Upper lobe of left lung (tissue), 6 donors: ENCODE results near the gene ATP11A. TPM values are rescaled to one million over a fixed set of nuclear protein-coding genes. Genes with fewer than 3 reads are reported as not detected.

Source experiments
- ATAC-seq, 2 donors: fragments of 200-7000 bp; cut with Tn5 transposase; one replicate each; pipeline ENCODE4 v1.9.1; 2022; ENCODE audit warnings: mild to moderate bottlenecking in 2 of 2, moderate library complexity in 2 of 2; ENCODE audit not compliant: low FRiP score in 2 of 2
- DNase-seq, 2 donors: peaks; one replicate each; pipeline ENCODE4 v3.0.0-alpha.2; 2019 to 2020
- H3K27ac ChIP-seq, 4 donors: fragments of 200-600 bp; sonication (generic); one replicate each; pipeline ENCODE4 v1.5.1; 2016 to 2019
- H3K27me3 ChIP-seq, 4 donors: fragments of 200-600 bp; sonication (generic); one replicate each; pipeline ENCODE4 v1.5.1; 2017 to 2019
- H3K36me3 ChIP-seq, 4 donors: fragments of 200-600 bp; sonication (generic); one replicate each; pipeline ENCODE4 v1.5.1; 2016 to 2019
- H3K4me1 ChIP-seq, 4 donors: fragments of 200-600 bp; sonication (generic); one replicate each; pipeline ENCODE4 v1.5.1; 2018 to 2019
- H3K4me3 ChIP-seq, 4 donors: fragments of 200-600 bp; sonication (generic); one replicate each; pipeline ENCODE4 v1.5.1; 2017 to 2019; ENCODE audit warnings: mild to moderate bottlenecking in 2 of 4, moderate library complexity in 1 of 4
- H3K9me3 ChIP-seq, 4 donors: fragments of 200-600 bp; sonication (generic); one replicate each; pipeline ENCODE4 v1.5.1; 2018 to 2019
- CTCF ChIP-seq, 6 experiments: fragments of 450-650 bp in 4 of 6; fragments of 200-600 bp in 2 of 6; sonication (generic) in 2 of 6; IDR thresholded peaks; one replicate each; pipeline ENCODE4 v1.5.1; 2016 to 2019; ENCODE audit warnings: antibody characterized with exemption in 6 of 6
- EP300 ChIP-seq, 4 donors: sonication (generic); formaldehyde crosslinking; IDR thresholded peaks; one replicate each; pipeline ENCODE4 v1.5.1; 2017; ENCODE audit warnings: antibody characterized with exemption in 4 of 4, control low read depth in 2 of 4
- POLR2A ChIP-seq, 4 donors: fragments of 450-650 bp; IDR thresholded peaks; one replicate each; pipeline ENCODE4 v1.5.1; 2016 to 2017; ENCODE audit warnings: antibody characterized with exemption in 4 of 4, mild to moderate bottlenecking in 2 of 4
- POLR2AphosphoS5 ChIP-seq, 2 donors: sonication (generic); formaldehyde crosslinking; IDR thresholded peaks; one replicate each; pipeline ENCODE4 v1.5.1; 2017; ENCODE audit warnings: antibody characterized with exemption in 2 of 2
- WGBS, 2 donors: methylation state at CpG; one replicate each; pipeline ENCODE4 v1.1.5; 2017 to 2018; 5-methylcytosine and 5-hydroxymethylcytosine counted together
- total RNA-seq, 6 donors: library from RNA; depleted of rRNA in 4 of 6; stranded (reverse); fragments of >200 nt in 4 of 6; gene quantifications; one replicate each; pipeline versions ENCODE4 v1.1.0 to v1.2.1, GENCODE V29; 2016 to 2021
- donor health status: DM: no; HTN: no; CAD: no; lungs with moderate emphysema.
- donor health status: DM: no; HTN: yes; CAD: no; lungs with severe emphysema.

Gene ATP11A
- total RNA-seq, 6 donors from 2014 or later: 159 to 285 (median 260) TPM

- no peak for TF ChIP-seq CTCF (IDR thresholded peaks at IDR 0.05)
- no peak for TF ChIP-seq POLR2AphosphoS5 (IDR thresholded peaks at IDR 0.05)
- TF ChIP-seq EP300 (IDR thresholded peaks at IDR 0.05): no peak
- no peak for TF ChIP-seq POLR2A (IDR thresholded peaks at IDR 0.05)
- Histone ChIP-seq H3K27ac (peak overlapping the region in 1 of 4 donors; percentile 18), H3K9me3 (no peaks in the 10 kb centered on the region), H3K4me1 (peaks cover 0 to 14% (median 5%) of the 10 kb centered on the region in 4 donors), H3K4me3 (no peak overlapping the region), H3K27me3 (no peaks in the 10 kb centered on the region), H3K36me3 (peaks cover 27 to 91% (median 84%) of the 10 kb centered on the region in 4 donors)
- 77 to 83% methylated on average over 22 to 26 of the region's 26 CpGs for WGBS, 2 donors
- no peak for DNase-seq
- ATAC-seq: peak in 1 of 2 donors; percentile 72
Measured at GRCh38 chr13:112837371-112838037, 147.7 kb downstream of the ATP11A start.

- Histone ChIP-seq H3K36me3 (peaks cover 21 to 91% (median 82%) of the 10 kb centered on the region in 4 donors), H3K27me3 (no peaks in the 10 kb centered on the region), H3K27ac (no peak overlapping the region), H3K4me1 (peaks cover 0 to 14% (median 5%) of the 10 kb centered on the region in 4 donors), H3K9me3 (no peaks in the 10 kb centered on the region), H3K4me3 (no peak overlapping the region)
- DNase-seq: no peak
- no peak for TF ChIP-seq CTCF (IDR thresholded peaks at IDR 0.05)
- TF ChIP-seq EP300 (IDR thresholded peaks at IDR 0.05): no peak
- no peak for TF ChIP-seq POLR2AphosphoS5 (IDR thresholded peaks at IDR 0.05)
- no peak for TF ChIP-seq POLR2A (IDR thresholded peaks at IDR 0.05)
- WGBS, 2 donors: 94 to 95% methylated on average over 18 to 35 of the region's 35 CpGs
- ATAC-seq: no peak
Measured at GRCh38 chr13:112838038-112838841, 148.4 kb downstream of the ATP11A start.

- Histone ChIP-seq H3K4me1 (peaks cover 0 to 14% (median 5%) of the 10 kb centered on the region in 4 donors), H3K4me3 (no peak overlapping the region), H3K27me3 (no peaks in the 10 kb centered on the region), H3K9me3 (no peaks in the 10 kb centered on the region), H3K27ac (no peak overlapping the region), H3K36me3 (peaks cover 20 to 91% (median 81%) of the 10 kb centered on the region in 4 donors)
- DNase-seq (no peak), ATAC-seq (no peak)
- TF ChIP-seq EP300 (IDR thresholded peaks at IDR 0.05) (no peak), POLR2A (IDR thresholded peaks at IDR 0.05) (no peak), CTCF (IDR thresholded peaks at IDR 0.05) (no peak), POLR2AphosphoS5 (IDR thresholded peaks at IDR 0.05) (no peak)
- 89 to 93% methylated on average over 3 to 7 of the region's 7 CpGs for whole genome bisulfite sequencing, 2 donors
Measured at GRCh38 chr13:112838842-112839117, 148.9 kb downstream of the ATP11A start.

GRCh38 chr13:112839356-112840105 is 149.7 kb downstream of the ATP11A start:
- ATAC-seq: peak in 1 of 2 donors; percentile 36
- no peak for DNase-seq
- Histone ChIP-seq H3K27me3 (no peaks in the 10 kb centered on the region), H3K36me3 (peaks cover 23 to 91% (median 81%) of the 10 kb centered on the region in 4 donors), H3K4me3 (no peak overlapping the region), H3K9me3 (no peaks in the 10 kb centered on the region), H3K4me1 (peaks cover 0 to 14% (median 5%) of the 10 kb centered on the region in 4 donors), H3K27ac (no peak overlapping the region)
- WGBS, 2 donors: 89 to 92% methylated on average over 12 of the region's 12 CpGs
- TF ChIP-seq CTCF (IDR thresholded peaks at IDR 0.05) (no peak), EP300 (IDR thresholded peaks at IDR 0.05) (no peak), POLR2A (IDR thresholded peaks at IDR 0.05) (no peak), POLR2AphosphoS5 (IDR thresholded peaks at IDR 0.05) (no peak)
